H1 (cell line): ENCODE results near the gene EPHA3. TPM values are rescaled to one million over a fixed set of nuclear protein-coding genes. Genes with fewer than 3 reads are reported as not detected.

ENCODE experiments used
- CTCF ChIA-PET: fragments of 300-600 bp; sonication (Branson Sonifier 250); formaldehyde crosslinking; loops from one replicate; lab custom pipeline; 2021; ENCODE audit not compliant: partially characterized antibody; lab: Charles Lee
- POLR2A ChIA-PET: fragments of 300-600 bp; sonication (Branson Sonifier 250); formaldehyde crosslinking; loops from one replicate; lab custom pipeline; 2021; ENCODE audit warnings: inconsistent platforms; ENCODE audit not compliant: partially characterized antibody; lab: Charles Lee
- DNase-seq, 2 experiments: peaks; one replicate each; pipeline versions ENCODE4 v3.0.0 to v3.0.0-alpha.2; 2010 to 2022; ENCODE audit warnings: low spot score in 2 of 2, low read depth in 1 of 2, mixed read lengths in 1 of 2
- FAIRE-seq: peaks from 2 replicates; lab custom pipeline; 2011; peaks lifted over from hg19 to GRCh38; lab: Jason Lieb, UNC
- H2AFZ ChIP-seq: 2 replicates; pipeline ENCODE4 v1.8.1; 2012; ENCODE audit warnings: low read length, inconsistent platforms
- H2AK5ac ChIP-seq: 2 replicates; pipeline ENCODE4 v1.6.1; 2013; ENCODE audit warnings: low read depth, low read length
- H2BK120ac ChIP-seq: replicated peaks from 2 replicates; pipeline ENCODE3; 2013; ENCODE audit warnings: low read depth, low read length, inconsistent platforms
- H2BK12ac ChIP-seq: 2 replicates; pipeline ENCODE4 v1.6.1; 2013; ENCODE audit warnings: low read depth, low read length
- H2BK15ac ChIP-seq: 2 replicates; pipeline ENCODE4 v1.6.1; 2013; ENCODE audit warnings: low read length
- H2BK20ac ChIP-seq: 2 replicates; pipeline ENCODE4 v1.6.1; 2013; ENCODE audit warnings: low read length
- H2BK5ac ChIP-seq: 2 replicates; pipeline ENCODE4 v1.6.1; 2013; ENCODE audit warnings: low read depth, low read length
- H3K14ac ChIP-seq: 2 replicates; pipeline ENCODE4 v1.6.1; 2013; ENCODE audit warnings: inconsistent platforms; ENCODE audit not compliant: insufficient read length
- H3K18ac ChIP-seq: 2 replicates; pipeline ENCODE4 v1.6.1; 2013; ENCODE audit warnings: low read length; ENCODE audit errors: extremely low read depth
- H3K23ac ChIP-seq: 2 replicates; pipeline ENCODE4 v1.6.1; 2013; ENCODE audit warnings: inconsistent platforms; ENCODE audit not compliant: insufficient read length
- H3K23me2 ChIP-seq: 2 replicates; pipeline ENCODE4 v1.6.1; 2013; ENCODE audit warnings: low read depth, low read length
- H3K27ac ChIP-seq: 2 replicates; pipeline ENCODE4 v1.6.1; 2011; ENCODE audit warnings: low read depth, low read length, inconsistent platforms
- H3K27me3 ChIP-seq, 4 experiments: replicated peaks in 1 of 4; 1 replicate in 1 of 4; 2 replicates in 3 of 4; pipeline versions ENCODE4 v1.6.1 to v1.8.1; 2011 to 2013; ENCODE audit warnings: low read length in 3 of 4, mild to moderate bottlenecking in 3 of 4, inconsistent platforms in 2 of 4, mixed read lengths in 2 of 4, moderate library complexity in 1 of 4; ENCODE audit not compliant: control insufficient read depth in 3 of 4, insufficient read depth in 3 of 4; ENCODE audit errors: extremely low read depth in 1 of 4
- H3K36me3 ChIP-seq, 4 experiments: 2 replicates each; pipeline versions ENCODE4 v1.6.1 to v1.8.1; 2011 to 2013; ENCODE audit warnings: mild to moderate bottlenecking in 4 of 4, low read length in 3 of 4, moderate library complexity in 2 of 4, control low read depth in 1 of 4, inconsistent platforms in 1 of 4; ENCODE audit not compliant: insufficient read depth in 4 of 4, control insufficient read depth in 2 of 4
- H3K4ac ChIP-seq: replicated peaks from 2 replicates; pipeline ENCODE3; 2013; ENCODE audit warnings: low read length, low read depth, mixed read lengths, inconsistent platforms; ENCODE audit not compliant: insufficient read length
- H3K4me1 ChIP-seq, 4 experiments: replicated peaks in 1 of 4; 1 replicate in 1 of 4; 2 replicates in 3 of 4; pipeline versions ENCODE4 v1.6.1 to v1.8.1; 2011 to 2013; ENCODE audit warnings: low read length in 3 of 4, inconsistent platforms in 2 of 4, mixed read lengths in 1 of 4; ENCODE audit not compliant: insufficient read depth in 4 of 4, control insufficient read depth in 3 of 4
- H3K4me2 ChIP-seq, 2 experiments: 2 replicates each; pipeline versions ENCODE4 v1.6.1 to v1.8.1; 2011 to 2013; ENCODE audit warnings: low read depth in 2 of 2, low read length in 2 of 2, control low read depth in 1 of 2, inconsistent platforms in 1 of 2, mild to moderate bottlenecking in 1 of 2; ENCODE audit not compliant: insufficient read depth in 1 of 2
- H3K4me3 ChIP-seq, 4 experiments: fragments of 200-600, 300-600 bp in 1 of 4; sonication (generic), shearing (Covaris generic), sonication (Bioruptor Twin) in 1 of 4; 2 replicates each; pipeline versions ENCODE4 v1.5.1 to v1.8.1; 2011 to 2016; ENCODE audit warnings: low read length in 4 of 4, low read depth in 3 of 4, control low read depth in 2 of 4, inconsistent platforms in 2 of 4, mild to moderate bottlenecking in 2 of 4, mixed read lengths in 1 of 4, moderate library complexity in 1 of 4; ENCODE audit not compliant: insufficient read depth in 2 of 4; ENCODE audit errors: extremely low read depth in 1 of 4
- H3K56ac ChIP-seq: replicated peaks from 2 replicates; pipeline ENCODE3; 2013; ENCODE audit warnings: low read depth, mild to moderate bottlenecking, mixed read lengths, low read length, inconsistent platforms; ENCODE audit not compliant: insufficient read length
- H3K79me1 ChIP-seq: 2 replicates; pipeline ENCODE4 v1.6.1; 2013; ENCODE audit warnings: low read depth, low read length, control low read depth
- H3K79me2 ChIP-seq, 2 experiments: 2 replicates each; pipeline versions ENCODE4 v1.6.1 to v1.8.1; 2012 to 2013; ENCODE audit warnings: low read length in 2 of 2, mild to moderate bottlenecking in 2 of 2, inconsistent platforms in 1 of 2; ENCODE audit not compliant: insufficient read depth in 2 of 2, control insufficient read depth in 1 of 2
- H3K9ac ChIP-seq, 4 experiments: replicated peaks in 1 of 4; 1 replicate in 1 of 4; 2 replicates in 3 of 4; pipeline versions ENCODE4 v1.6.1 to v1.8.1; 2011 to 2013; ENCODE audit warnings: low read depth in 3 of 4, low read length in 3 of 4, control low read depth in 2 of 4, mild to moderate bottlenecking in 2 of 4, moderate library complexity in 2 of 4, inconsistent platforms in 1 of 4; ENCODE audit errors: extremely low read depth in 1 of 4
- H3K9me3 ChIP-seq, 2 experiments: 2 replicates each; pipeline versions ENCODE4 v1.6.1 to v1.8.1; 2012 to 2013; ENCODE audit warnings: mild to moderate bottlenecking in 2 of 2, moderate library complexity in 2 of 2, control low read depth in 1 of 2, inconsistent platforms in 1 of 2, low read depth in 1 of 2, low read length in 1 of 2, mixed read lengths in 1 of 2; ENCODE audit not compliant: insufficient read depth in 2 of 2
- H4K20me1 ChIP-seq, 2 experiments: replicated peaks in 1 of 2; 2 replicates each; pipeline versions ENCODE3 to v1.8.1; 2011 to 2013; ENCODE audit warnings: inconsistent platforms in 2 of 2, low read length in 2 of 2, mild to moderate bottlenecking in 1 of 2; ENCODE audit not compliant: insufficient read depth in 2 of 2, control insufficient read depth in 1 of 2
- H4K5ac ChIP-seq: 2 replicates; pipeline ENCODE4 v1.6.1; 2013; ENCODE audit warnings: low read length, low read depth, mixed read lengths, inconsistent platforms; ENCODE audit not compliant: insufficient read length
- H4K8ac ChIP-seq: 2 replicates; pipeline ENCODE4 v1.8.0; 2013; ENCODE audit warnings: mild to moderate bottlenecking, moderate library complexity, low read length, inconsistent platforms; ENCODE audit not compliant: insufficient read depth; ENCODE audit errors: extremely low read depth
- H4K91ac ChIP-seq: replicated peaks from 2 replicates; pipeline ENCODE3; 2013; ENCODE audit warnings: low read length, mixed read lengths, inconsistent platforms; ENCODE audit not compliant: insufficient read length
- BACH1 ChIP-seq: IDR thresholded peaks from 2 replicates; pipeline ENCODE4 v1.6.1; 2012; ENCODE audit warnings: low read length, improper control_type of control experiment
- CHD2 ChIP-seq: IDR thresholded peaks from 2 replicates; pipeline ENCODE4 v1.6.1; 2012; ENCODE audit warnings: low read length, improper control_type of control experiment
- CTBP2 ChIP-seq: IDR thresholded peaks from 2 replicates; pipeline ENCODE4 v1.7.0; 2011; ENCODE audit warnings: borderline replicate concordance, mild to moderate bottlenecking, moderate library complexity, mixed read lengths, low read length; ENCODE audit not compliant: insufficient read depth, insufficient read length
- HDAC6 ChIP-seq: IDR thresholded peaks from one replicate; pipeline ENCODE4 v1.7.1; 2012; ENCODE audit warnings: low read depth, mild to moderate bottlenecking, inconsistent platforms, low read length, moderate library complexity
- POLR2AphosphoS5 ChIP-seq: IDR thresholded peaks from 2 replicates; pipeline ENCODE4 v1.6.1; 2011; ENCODE audit warnings: low read depth, low read length
- TCF12 ChIP-seq: IDR thresholded peaks from 2 replicates; pipeline ENCODE4 v1.6.1; 2011; ENCODE audit warnings: low read depth, mild to moderate bottlenecking, low read length
- whole genome bisulfite sequencing, 2 experiments: shearing (Covaris generic) in 1 of 2; methylation state at CpG; one replicate each; pipeline versions ENCODE4 v1.1.6 to v1.1.7; 2013 to 2015; ENCODE audit warnings: low lambda C conversion rate in 2 of 2, mixed read lengths in 2 of 2, inconsistent platforms in 1 of 2, low coverage in 1 of 2, missing lambda C conversion rate in 1 of 2; ENCODE audit not compliant: insufficient replicate concordance in 2 of 2, insufficient coverage in 1 of 2, insufficient read length in 1 of 2; ENCODE audit errors: extremely low coverage in 1 of 2, missing lambda C conversion rate in 1 of 2; 5-methylcytosine and 5-hydroxymethylcytosine counted together
- polyA plus RNA-seq, 7 experiments: library from polyadenylated mRNA; depleted of rRNA in 3 of 7; stranded (reverse) in 5 of 7; unstranded in 2 of 7; fragments of >200 nt in 5 of 7; fragments of 200-250 nt in 2 of 7; gene quantifications; 1 replicate in 5 of 7; 2 replicates in 1 of 7; 4 replicates in 1 of 7; pipeline versions ENCODE4 v1.2.1 to v1.2.3, GENCODE V29; 2011 to 2013; ENCODE audit warnings: missing spikeins in 2 of 7, mixed read lengths in 2 of 7
- total RNA-seq: library from RNA; stranded (reverse); fragmentation: NEBNext Ultra II Directional; extraction: Animal tissue kit (Norgen Biotek cat#: 25700); gene quantifications from 2 replicates; pipeline ENCODE4 v1.2.1, GENCODE V29; 2021
- TF ChIP-seq, protein P1 (sequence below): IDR thresholded peaks from 2 replicates; pipeline ENCODE4 v1.6.1; 2011; ENCODE audit warnings: low read depth, mild to moderate bottlenecking, low read length; ENCODE audit not compliant: insufficient read depth

EPHA3 gene
- total and polyA plus RNA-seq, 2 of the 8 experiments (the other 6 are each of a cell fraction or from before 2014, with no cell fraction given), result 0.09 to 0.22 TPM

DNA sequence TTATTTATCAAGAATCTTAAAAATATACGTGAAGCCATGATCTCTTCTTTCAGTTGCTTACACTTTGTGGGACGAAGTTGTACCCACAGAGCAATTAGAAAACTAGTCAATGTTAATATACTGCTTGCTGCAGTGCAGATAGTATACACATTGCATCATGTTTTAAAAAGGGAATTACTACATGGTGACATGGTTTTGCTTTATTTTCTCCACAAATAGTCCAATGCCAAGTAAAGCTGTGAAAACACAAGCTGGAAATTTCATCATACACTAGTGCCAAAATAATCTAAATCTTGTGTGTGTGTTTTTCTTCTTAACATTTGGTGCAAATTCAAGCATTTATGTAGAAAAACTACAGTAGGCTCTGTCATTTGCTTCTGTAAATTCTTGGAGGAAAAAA is 233.0 kb downstream of the EPHA3 start:
- H3K4me1 ChIP-seq, result no peaks in the 10 kb centered on the region
- H3K4ac ChIP-seq, result no peak overlapping the region
- no peak overlapping the region for H3K9ac ChIP-seq
- ChIA-PET CTCF (interaction anchor here (1.0 kb wide), 1 partner anchor 26 kb away, joined by 3 read pairs; no protein-coding TSS in a partner anchor), POLR2A (no interaction called here)
- H3K27me3 ChIP-seq, result no peaks in the 10 kb centered on the region
- H3K4me2 ChIP-seq, result no peak overlapping the region
- H2BK120ac ChIP-seq, result no peak overlapping the region
- FAIRE-seq, result no peak
- H3K4me3 ChIP-seq, result no peak overlapping the region
- H4K20me1 ChIP-seq, result no peaks in the 10 kb centered on the region
- H3K18ac ChIP-seq, result no peak overlapping the region
- 92% methylated on average over 2 of the region's 2 CpGs; no CpG with 5 or more reads in 1 of the 2 experiments for WGBS, 2 experiments
- H3K27ac ChIP-seq, result no peak overlapping the region
- no peak overlapping the region for H4K91ac ChIP-seq
- no peak for DNase-seq
- no peaks in the 10 kb centered on the region for H3K23me2 ChIP-seq
- H2BK12ac ChIP-seq, result no peak overlapping the region
- no peaks in the 10 kb centered on the region for H3K36me3 ChIP-seq
- TF ChIP-seq POLR2AphosphoS5 (no peak), TCF12 (no peak), BACH1 (no peak), CTBP2 (no peak), HDAC6 (no peak), CHD2 (no peak)
- TF ChIP-seq, protein P1, sequence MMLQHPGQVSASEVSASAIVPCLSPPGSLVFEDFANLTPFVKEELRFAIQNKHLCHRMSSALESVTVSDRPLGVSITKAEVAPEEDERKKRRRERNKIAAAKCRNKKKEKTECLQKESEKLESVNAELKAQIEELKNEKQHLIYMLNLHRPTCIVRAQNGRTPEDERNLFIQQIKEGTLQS, result no peak
- no peak overlapping the region for H3K14ac ChIP-seq
- H4K5ac ChIP-seq, result no peak overlapping the region
- no peak overlapping the region for H3K23ac ChIP-seq
- no peaks in the 10 kb centered on the region for H3K79me1 ChIP-seq
- no peaks in the 10 kb centered on the region for H3K9me3 ChIP-seq
- H4K8ac ChIP-seq, result no peak overlapping the region
- H2BK15ac ChIP-seq, result no peak overlapping the region
- H2BK20ac ChIP-seq, result no peak overlapping the region
- no peak overlapping the region for H2AK5ac ChIP-seq
- H2BK5ac ChIP-seq, result no peak overlapping the region
- no peaks in the 10 kb centered on the region for H3K79me2 ChIP-seq
- no peak overlapping the region for H2AFZ ChIP-seq
- H3K56ac ChIP-seq, result no peak overlapping the region
